H1 (cell line): ENCODE results near the gene GLO1. TPM values are rescaled to one million over a fixed set of nuclear protein-coding genes. Genes with fewer than 3 reads are reported as not detected.

Source experiments
- CTCF ChIA-PET: fragments of 300-600 bp; sonication (Branson Sonifier 250); formaldehyde crosslinking; loops from one replicate; lab custom pipeline; 2021; ENCODE audit not compliant: partially characterized antibody; lab: Charles Lee
- POLR2A ChIA-PET: fragments of 300-600 bp; sonication (Branson Sonifier 250); formaldehyde crosslinking; loops from one replicate; lab custom pipeline; 2021; ENCODE audit warnings: inconsistent platforms; ENCODE audit not compliant: partially characterized antibody; lab: Charles Lee
- DNase-seq, 2 experiments: peaks; one replicate each; pipeline versions ENCODE4 v3.0.0 to v3.0.0-alpha.2; 2010 to 2022; ENCODE audit warnings: low spot score in 2 of 2, low read depth in 1 of 2, mixed read lengths in 1 of 2
- FAIRE-seq: peaks from 2 replicates; lab custom pipeline; 2011; peaks lifted over from hg19 to GRCh38; lab: Jason Lieb, UNC
- H2AFZ ChIP-seq: 2 replicates; pipeline ENCODE4 v1.8.1; 2012; ENCODE audit warnings: low read length, inconsistent platforms
- H2AK5ac ChIP-seq: 2 replicates; pipeline ENCODE4 v1.6.1; 2013; ENCODE audit warnings: low read depth, low read length
- H2BK120ac ChIP-seq: replicated peaks from 2 replicates; pipeline ENCODE3; 2013; ENCODE audit warnings: low read depth, low read length, inconsistent platforms
- H2BK12ac ChIP-seq: 2 replicates; pipeline ENCODE4 v1.6.1; 2013; ENCODE audit warnings: low read depth, low read length
- H2BK15ac ChIP-seq: 2 replicates; pipeline ENCODE4 v1.6.1; 2013; ENCODE audit warnings: low read length
- H2BK20ac ChIP-seq: 2 replicates; pipeline ENCODE4 v1.6.1; 2013; ENCODE audit warnings: low read length
- H2BK5ac ChIP-seq: 2 replicates; pipeline ENCODE4 v1.6.1; 2013; ENCODE audit warnings: low read depth, low read length
- H3K14ac ChIP-seq: 2 replicates; pipeline ENCODE4 v1.6.1; 2013; ENCODE audit warnings: inconsistent platforms; ENCODE audit not compliant: insufficient read length
- H3K18ac ChIP-seq: 2 replicates; pipeline ENCODE4 v1.6.1; 2013; ENCODE audit warnings: low read length; ENCODE audit errors: extremely low read depth
- H3K23ac ChIP-seq: 2 replicates; pipeline ENCODE4 v1.6.1; 2013; ENCODE audit warnings: inconsistent platforms; ENCODE audit not compliant: insufficient read length
- H3K23me2 ChIP-seq: 2 replicates; pipeline ENCODE4 v1.6.1; 2013; ENCODE audit warnings: low read depth, low read length
- H3K27ac ChIP-seq: 2 replicates; pipeline ENCODE4 v1.6.1; 2011; ENCODE audit warnings: low read depth, low read length, inconsistent platforms
- H3K27me3 ChIP-seq, 4 experiments: replicated peaks in 1 of 4; 1 replicate in 1 of 4; 2 replicates in 3 of 4; pipeline versions ENCODE4 v1.6.1 to v1.8.1; 2011 to 2013; ENCODE audit warnings: low read length in 3 of 4, mild to moderate bottlenecking in 3 of 4, inconsistent platforms in 2 of 4, mixed read lengths in 2 of 4, moderate library complexity in 1 of 4; ENCODE audit not compliant: control insufficient read depth in 3 of 4, insufficient read depth in 3 of 4; ENCODE audit errors: extremely low read depth in 1 of 4
- H3K36me3 ChIP-seq, 4 experiments: 2 replicates each; pipeline versions ENCODE4 v1.6.1 to v1.8.1; 2011 to 2013; ENCODE audit warnings: mild to moderate bottlenecking in 4 of 4, low read length in 3 of 4, moderate library complexity in 2 of 4, control low read depth in 1 of 4, inconsistent platforms in 1 of 4; ENCODE audit not compliant: insufficient read depth in 4 of 4, control insufficient read depth in 2 of 4
- H3K4ac ChIP-seq: replicated peaks from 2 replicates; pipeline ENCODE3; 2013; ENCODE audit warnings: low read length, low read depth, mixed read lengths, inconsistent platforms; ENCODE audit not compliant: insufficient read length
- H3K4me1 ChIP-seq, 4 experiments: replicated peaks in 1 of 4; 1 replicate in 1 of 4; 2 replicates in 3 of 4; pipeline versions ENCODE4 v1.6.1 to v1.8.1; 2011 to 2013; ENCODE audit warnings: low read length in 3 of 4, inconsistent platforms in 2 of 4, mixed read lengths in 1 of 4; ENCODE audit not compliant: insufficient read depth in 4 of 4, control insufficient read depth in 3 of 4
- H3K4me2 ChIP-seq, 2 experiments: 2 replicates each; pipeline versions ENCODE4 v1.6.1 to v1.8.1; 2011 to 2013; ENCODE audit warnings: low read depth in 2 of 2, low read length in 2 of 2, control low read depth in 1 of 2, inconsistent platforms in 1 of 2, mild to moderate bottlenecking in 1 of 2; ENCODE audit not compliant: insufficient read depth in 1 of 2
- H3K4me3 ChIP-seq, 4 experiments: fragments of 200-600, 300-600 bp in 1 of 4; sonication (generic), shearing (Covaris generic), sonication (Bioruptor Twin) in 1 of 4; 2 replicates each; pipeline versions ENCODE4 v1.5.1 to v1.8.1; 2011 to 2016; ENCODE audit warnings: low read length in 4 of 4, low read depth in 3 of 4, control low read depth in 2 of 4, inconsistent platforms in 2 of 4, mild to moderate bottlenecking in 2 of 4, mixed read lengths in 1 of 4, moderate library complexity in 1 of 4; ENCODE audit not compliant: insufficient read depth in 2 of 4; ENCODE audit errors: extremely low read depth in 1 of 4
- H3K56ac ChIP-seq: replicated peaks from 2 replicates; pipeline ENCODE3; 2013; ENCODE audit warnings: low read depth, mild to moderate bottlenecking, mixed read lengths, low read length, inconsistent platforms; ENCODE audit not compliant: insufficient read length
- H3K79me1 ChIP-seq: 2 replicates; pipeline ENCODE4 v1.6.1; 2013; ENCODE audit warnings: low read depth, low read length, control low read depth
- H3K79me2 ChIP-seq, 2 experiments: 2 replicates each; pipeline versions ENCODE4 v1.6.1 to v1.8.1; 2012 to 2013; ENCODE audit warnings: low read length in 2 of 2, mild to moderate bottlenecking in 2 of 2, inconsistent platforms in 1 of 2; ENCODE audit not compliant: insufficient read depth in 2 of 2, control insufficient read depth in 1 of 2
- H3K9ac ChIP-seq, 4 experiments: replicated peaks in 1 of 4; 1 replicate in 1 of 4; 2 replicates in 3 of 4; pipeline versions ENCODE4 v1.6.1 to v1.8.1; 2011 to 2013; ENCODE audit warnings: low read depth in 3 of 4, low read length in 3 of 4, control low read depth in 2 of 4, mild to moderate bottlenecking in 2 of 4, moderate library complexity in 2 of 4, inconsistent platforms in 1 of 4; ENCODE audit errors: extremely low read depth in 1 of 4
- H3K9me3 ChIP-seq, 2 experiments: 2 replicates each; pipeline versions ENCODE4 v1.6.1 to v1.8.1; 2012 to 2013; ENCODE audit warnings: mild to moderate bottlenecking in 2 of 2, moderate library complexity in 2 of 2, control low read depth in 1 of 2, inconsistent platforms in 1 of 2, low read depth in 1 of 2, low read length in 1 of 2, mixed read lengths in 1 of 2; ENCODE audit not compliant: insufficient read depth in 2 of 2
- H4K20me1 ChIP-seq, 2 experiments: replicated peaks in 1 of 2; 2 replicates each; pipeline versions ENCODE3 to v1.8.1; 2011 to 2013; ENCODE audit warnings: inconsistent platforms in 2 of 2, low read length in 2 of 2, mild to moderate bottlenecking in 1 of 2; ENCODE audit not compliant: insufficient read depth in 2 of 2, control insufficient read depth in 1 of 2
- H4K5ac ChIP-seq: 2 replicates; pipeline ENCODE4 v1.6.1; 2013; ENCODE audit warnings: low read length, low read depth, mixed read lengths, inconsistent platforms; ENCODE audit not compliant: insufficient read length
- H4K8ac ChIP-seq: 2 replicates; pipeline ENCODE4 v1.8.0; 2013; ENCODE audit warnings: mild to moderate bottlenecking, moderate library complexity, low read length, inconsistent platforms; ENCODE audit not compliant: insufficient read depth; ENCODE audit errors: extremely low read depth
- H4K91ac ChIP-seq: replicated peaks from 2 replicates; pipeline ENCODE3; 2013; ENCODE audit warnings: low read length, mixed read lengths, inconsistent platforms; ENCODE audit not compliant: insufficient read length
- GTF2F1 ChIP-seq: IDR thresholded peaks from 2 replicates; pipeline ENCODE4 v1.6.1; 2012; ENCODE audit warnings: low read depth, low read length, improper control_type of control experiment, borderline replicate concordance
- MAFK ChIP-seq: IDR thresholded peaks from 2 replicates; pipeline ENCODE4 v1.6.1; 2012; ENCODE audit warnings: low read depth, mild to moderate bottlenecking, improper control_type of control experiment, low read length
- PHF8 ChIP-seq: fragments of 200-600 bp; sonication (generic); conservative IDR thresholded peaks from 2 replicates; pipeline ENCODE4 v1.7.1; 2012; ENCODE audit warnings: low read depth, mild to moderate bottlenecking, inconsistent platforms, low read length, moderate library complexity
- RNF2 ChIP-seq: fragments of 200-900, 300-1000 bp; sonication (generic); IDR thresholded peaks from 2 replicates; pipeline ENCODE4 v1.7.1; 2016; ENCODE audit warnings: borderline replicate concordance, low read depth, mild to moderate bottlenecking, antibody characterized with exemption, low read length; ENCODE audit not compliant: poor library complexity, severe bottlenecking; ENCODE audit errors: missing control alignments
- SIRT6 ChIP-seq: IDR thresholded peaks from one replicate; pipeline ENCODE4 v1.7.1; 2012; ENCODE audit warnings: low read length, inconsistent platforms
- TBP ChIP-seq: IDR thresholded peaks from 2 replicates; pipeline ENCODE4 v1.6.1; 2011; ENCODE audit warnings: low read depth, low read length, improper control_type of control experiment
- TCF12 ChIP-seq: IDR thresholded peaks from 2 replicates; pipeline ENCODE4 v1.6.1; 2011; ENCODE audit warnings: low read depth, mild to moderate bottlenecking, low read length
- YY1 ChIP-seq: IDR thresholded peaks from 2 replicates; pipeline ENCODE4 v1.6.1; 2011; ENCODE audit warnings: low read depth, mild to moderate bottlenecking, low read length
- WGBS, 2 experiments: shearing (Covaris generic) in 1 of 2; methylation state at CpG; one replicate each; pipeline versions ENCODE4 v1.1.6 to v1.1.7; 2013 to 2015; ENCODE audit warnings: low lambda C conversion rate in 2 of 2, mixed read lengths in 2 of 2, inconsistent platforms in 1 of 2, low coverage in 1 of 2, missing lambda C conversion rate in 1 of 2; ENCODE audit not compliant: insufficient replicate concordance in 2 of 2, insufficient coverage in 1 of 2, insufficient read length in 1 of 2; ENCODE audit errors: extremely low coverage in 1 of 2, missing lambda C conversion rate in 1 of 2; 5-methylcytosine and 5-hydroxymethylcytosine counted together
- polyA plus RNA-seq, 7 experiments: library from polyadenylated mRNA; depleted of rRNA in 3 of 7; stranded (reverse) in 5 of 7; unstranded in 2 of 7; fragments of >200 nt in 5 of 7; fragments of 200-250 nt in 2 of 7; gene quantifications; 1 replicate in 5 of 7; 2 replicates in 1 of 7; 4 replicates in 1 of 7; pipeline versions ENCODE4 v1.2.1 to v1.2.3, GENCODE V29; 2011 to 2013; ENCODE audit warnings: missing spikeins in 2 of 7, mixed read lengths in 2 of 7
- total RNA-seq: library from RNA; stranded (reverse); fragmentation: NEBNext Ultra II Directional; extraction: Animal tissue kit (Norgen Biotek cat#: 25700); gene quantifications from 2 replicates; pipeline ENCODE4 v1.2.1, GENCODE V29; 2021

The GLO1 gene
- total and polyA plus RNA-seq, 2 of the 8 experiments (the other 6 are each of a cell fraction or from before 2014, with no cell fraction given): 104 to 170 TPM

DNA sequence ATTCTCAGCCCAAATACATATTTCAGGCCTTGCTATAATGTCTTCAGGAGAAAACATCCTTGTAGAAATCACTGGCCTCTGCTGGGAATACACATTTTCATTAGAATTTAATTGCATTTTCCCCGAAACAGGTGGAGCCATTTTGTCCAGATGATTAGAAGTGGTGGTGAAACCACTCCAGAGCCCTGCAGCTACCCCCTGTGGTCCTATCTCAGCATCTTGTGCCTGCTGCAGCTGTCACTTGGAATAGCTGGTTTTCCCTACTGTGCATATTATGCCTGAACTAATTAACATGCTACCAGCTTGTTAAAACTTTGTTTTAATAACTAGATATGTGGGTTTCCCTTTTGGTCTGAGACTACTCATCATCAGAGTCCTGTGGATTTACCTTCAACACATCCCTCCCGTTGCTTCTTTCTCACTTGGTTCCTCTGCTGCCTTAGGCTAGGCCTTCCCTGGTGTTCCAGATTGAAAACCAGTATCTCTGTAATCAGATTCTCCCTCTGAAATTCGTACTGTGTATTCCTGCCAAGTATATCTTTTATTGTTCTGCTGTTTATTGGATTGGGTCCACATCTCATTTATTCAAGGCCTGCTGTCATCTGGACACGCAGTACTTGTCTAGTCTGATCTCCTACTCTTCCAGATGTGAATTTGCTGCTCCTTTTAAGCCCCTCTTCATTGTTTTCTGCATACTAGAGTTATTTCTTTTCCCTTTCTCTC lies 27.4 kb upstream of the GLO1 start:
- Histone ChIP-seq H3K9me3 (peaks cover 0 to 2% of the 10 kb centered on the region in 2 experiments; a peak in 1 of 4 replicates), H3K18ac (no peak overlapping the region), H3K27ac (no peak overlapping the region), H3K79me2 (no peaks in the 10 kb centered on the region), H3K9ac (no peak overlapping the region), H3K79me1 (no peaks in the 10 kb centered on the region), H2BK120ac (no peak overlapping the region), H3K23ac (no peak overlapping the region), H3K27me3 (no peaks in the 10 kb centered on the region), H4K91ac (no peak overlapping the region), H4K5ac (no peak overlapping the region), H3K4me1 (no peaks in the 10 kb centered on the region), H2BK5ac (no peak overlapping the region), H3K4ac (no peak overlapping the region), H4K20me1 (no peaks in the 10 kb centered on the region), H3K23me2 (no peaks in the 10 kb centered on the region), H4K8ac (no peak overlapping the region), H2BK15ac (no peak overlapping the region), H2AFZ (no peak overlapping the region), H3K4me3 (no peak overlapping the region), H3K56ac (no peak overlapping the region), H3K14ac (no peak overlapping the region), H3K36me3 (no peaks in the 10 kb centered on the region), H2BK12ac (no peak overlapping the region), H2AK5ac (no peak overlapping the region), H2BK20ac (no peak overlapping the region), H3K4me2 (no peak overlapping the region)
- POLR2A ChIA-PET: no interaction called here
- CTCF ChIA-PET: interaction anchor here (1.0 kb wide), 1 partner anchor 9 kb away, joined by 4 read pairs; no protein-coding TSS in a partner anchor
- 87% methylated on average over 4 of the region's 4 CpGs; no CpG with 5 or more reads in 1 of the 2 experiments for WGBS, 2 experiments
- FAIRE-seq: no peak
- no peak for DNase-seq
- TF ChIP-seq GTF2F1 (no peak), YY1 (no peak), SIRT6 (no peak), TBP (no peak), TCF12 (no peak), MAFK (no peak), RNF2 (no peak), PHF8 (no peak)
